Measurements from ENCODE around the gene PPP3CB. TPM values are rescaled to one million over a fixed set of nuclear protein-coding genes. Genes with fewer than 3 reads are reported as not detected.

The PPP3CB gene
- total and polyA plus RNA-seq, 12 donors = 26.7 to 60.6 (median 46.7) TPM

- TF ChIP-seq POLR2A (IDR thresholded peaks at IDR 0.05) = no peak
- TF ChIP-seq, protein P1, sequence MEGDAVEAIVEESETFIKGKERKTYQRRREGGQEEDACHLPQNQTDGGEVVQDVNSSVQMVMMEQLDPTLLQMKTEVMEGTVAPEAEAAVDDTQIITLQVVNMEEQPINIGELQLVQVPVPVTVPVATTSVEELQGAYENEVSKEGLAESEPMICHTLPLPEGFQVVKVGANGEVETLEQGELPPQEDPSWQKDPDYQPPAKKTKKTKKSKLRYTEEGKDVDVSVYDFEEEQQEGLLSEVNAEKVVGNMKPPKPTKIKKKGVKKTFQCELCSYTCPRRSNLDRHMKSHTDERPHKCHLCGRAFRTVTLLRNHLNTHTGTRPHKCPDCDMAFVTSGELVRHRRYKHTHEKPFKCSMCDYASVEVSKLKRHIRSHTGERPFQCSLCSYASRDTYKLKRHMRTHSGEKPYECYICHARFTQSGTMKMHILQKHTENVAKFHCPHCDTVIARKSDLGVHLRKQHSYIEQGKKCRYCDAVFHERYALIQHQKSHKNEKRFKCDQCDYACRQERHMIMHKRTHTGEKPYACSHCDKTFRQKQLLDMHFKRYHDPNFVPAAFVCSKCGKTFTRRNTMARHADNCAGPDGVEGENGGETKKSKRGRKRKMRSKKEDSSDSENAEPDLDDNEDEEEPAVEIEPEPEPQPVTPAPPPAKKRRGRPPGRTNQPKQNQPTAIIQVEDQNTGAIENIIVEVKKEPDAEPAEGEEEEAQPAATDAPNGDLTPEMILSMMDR (IDR thresholded peaks at IDR 0.05) = no peak
- Histone ChIP-seq H3K27ac (no peak overlapping the region), H3K4me1 (replicated peaks in 1 of 2) (no peaks in the 10 kb centered on the region), H3K27me3 (no peaks in the 10 kb centered on the region), H3K9me3 (replicated peaks in 1 of 3) (no peaks in the 10 kb centered on the region), H3K4me3 (no peak overlapping the region), H3K36me3 (replicated peaks in 1 of 2) (peaks cover 0 to 47% of the 10 kb centered on the region in 2 donors)
- DNase-seq = no peak
- intact Hi-C loops (cut with DNase I) = no loop called here
- WGBS, 4 donors = 92 to 98% (median 96%) methylated on average over 4 of the region's 4 CpGs
Measured at GRCh38 chr10:73426318-73426717, 69.5 kb downstream of the PPP3CB start.

- Histone ChIP-seq H3K36me3 (replicated peaks in 1 of 2) (peaks cover 0 to 47% of the 10 kb centered on the region in 2 donors), H3K4me3 (no peak overlapping the region), H3K4me1 (replicated peaks in 1 of 2) (no peaks in the 10 kb centered on the region), H3K9me3 (replicated peaks in 1 of 3) (no peaks in the 10 kb centered on the region), H3K27me3 (no peaks in the 10 kb centered on the region), H3K27ac (no peak overlapping the region)
- no peak for DNase-seq
- 86 to 90% (median 90%) methylated on average over 3 of the region's 3 CpGs for WGBS, 4 donors
- intact Hi-C loops (cut with DNase I) = no loop called here
- TF ChIP-seq POLR2A (IDR thresholded peaks at IDR 0.05) = no peak
- TF ChIP-seq, protein P1 (IDR thresholded peaks at IDR 0.05) = no peak
Measured at GRCh38 chr10:73424478-73424877, 71.3 kb downstream of the PPP3CB start.

GRCh38 chr10:73423309-73423708 is 72.5 kb downstream of the PPP3CB start:
- peaks cover 0 to 47% of the 10 kb centered on the region in 2 donors for H3K36me3 ChIP-seq (replicated peaks in 1 of 2)
- no peak for TF ChIP-seq POLR2A (IDR thresholded peaks at IDR 0.05)
- TF ChIP-seq, protein P1 (IDR thresholded peaks at IDR 0.05) = no peak
- no peak for DNase-seq

GRCh38 chr10:73416571-73416970 is 79.3 kb downstream of the PPP3CB start:
- Histone ChIP-seq H3K4me3 (no peak overlapping the region), H3K27ac (no peak overlapping the region), H3K27me3 (no peaks in the 10 kb centered on the region), H3K36me3 (replicated peaks in 1 of 2) (no peaks in the 10 kb centered on the region), H3K9me3 (replicated peaks in 1 of 3) (no peaks in the 10 kb centered on the region), H3K4me1 (replicated peaks in 1 of 2) (peaks cover 10 to 15% of the 10 kb centered on the region in 2 donors)
- 80 to 90% (median 86%) methylated on average over 3 of the region's 3 CpGs for WGBS, 4 donors
- intact Hi-C loops (cut with DNase I) = no loop called here
- TF ChIP-seq POLR2A (IDR thresholded peaks at IDR 0.05) = no peak
- TF ChIP-seq, protein P1 (IDR thresholded peaks at IDR 0.05) = no peak
- no peak for DNase-seq

More at GRCh38 chr10:73423309-73423708, 72.5 kb downstream of the PPP3CB start:
- Histone ChIP-seq H3K27me3 (no peaks in the 10 kb centered on the region), H3K27ac (no peak overlapping the region), H3K9me3 (replicated peaks in 1 of 3) (no peaks in the 10 kb centered on the region), H3K4me1 (replicated peaks in 1 of 2) (no peaks in the 10 kb centered on the region), H3K4me3 (no peak overlapping the region)
- intact Hi-C loops (cut with DNase I) = no loop called here

Data from adrenal gland (tissue), 12 donors.